Fibroblast of lung (primary cell): ENCODE measurements around the gene ANP32E. TPM values are rescaled to one million over a fixed set of nuclear protein-coding genes. Genes with fewer than 3 reads are reported as not detected.
A peak's percentile ranks its signal among the peaks of the same experiment; 100 is the strongest.
"Not testable (repeated sequence)": the region's sequence is repeated elsewhere in the genome, so short reads cannot be mapped to it uniquely, and the experiment has no call there.

ENCODE experiments used
- DNase-seq, 2 donors: peaks; one replicate each; pipeline versions ENCODE4 v3.0.0 to v3.0.0-alpha.2; 2010; ENCODE audit warnings: low read depth in 2 of 2
- H2AFZ ChIP-seq: 2 replicates; pipeline ENCODE4 v1.5.1; 2012; ENCODE audit warnings: low read length, control low read depth, inconsistent platforms
- H3K27ac ChIP-seq: 2 replicates; pipeline ENCODE4 v1.5.1; 2011; ENCODE audit warnings: low read length, control low read depth; ENCODE audit not compliant: insufficient read depth
- H3K27me3 ChIP-seq: 2 replicates; pipeline ENCODE4 v1.5.1; 2011; ENCODE audit warnings: mild to moderate bottlenecking, low read length; ENCODE audit not compliant: control insufficient read depth, insufficient read depth
- H3K36me3 ChIP-seq: 2 replicates; pipeline ENCODE4 v1.5.1; 2011; ENCODE audit warnings: low read length; ENCODE audit not compliant: control insufficient read depth, insufficient read depth
- H3K4me1 ChIP-seq: 2 replicates; pipeline ENCODE4 v1.5.1; 2011; ENCODE audit warnings: low read length; ENCODE audit not compliant: control insufficient read depth, insufficient read depth; ENCODE audit errors: extremely low read depth
- H3K4me2 ChIP-seq: 2 replicates; pipeline ENCODE4 v1.5.1; 2011; ENCODE audit warnings: low read length, control low read depth; ENCODE audit not compliant: insufficient read depth; ENCODE audit errors: extremely low read depth
- H3K4me3 ChIP-seq, 4 experiments: fragments of 200-600 bp in 1 of 4; sonication (generic) in 1 of 4; replicated peaks in 1 of 4; 2 replicates each; pipeline ENCODE4 v1.5.1; 2011 to 2016; ENCODE audit warnings: low read length in 4 of 4, low read depth in 3 of 4, mild to moderate bottlenecking in 3 of 4, control low read depth in 2 of 4, inconsistent platforms in 1 of 4, mixed read lengths in 1 of 4; ENCODE audit not compliant: insufficient read depth in 1 of 4; ENCODE audit errors: control extremely low read depth in 1 of 4
- H3K79me2 ChIP-seq: 2 replicates; pipeline ENCODE4 v1.5.1; 2012; ENCODE audit warnings: mild to moderate bottlenecking, low read length, inconsistent platforms; ENCODE audit not compliant: control insufficient read depth, insufficient read depth
- H3K9ac ChIP-seq: 2 replicates; pipeline ENCODE4 v1.5.1; 2011; ENCODE audit warnings: mild to moderate bottlenecking, low read length, control low read depth; ENCODE audit not compliant: insufficient read depth
- H3K9me3 ChIP-seq: 2 replicates; pipeline ENCODE4 v1.5.1; 2012; ENCODE audit warnings: low read depth, low read length; ENCODE audit not compliant: control insufficient read depth, insufficient read depth
- H4K20me1 ChIP-seq: 2 replicates; pipeline ENCODE4 v1.5.1; 2011; ENCODE audit warnings: low read length; ENCODE audit not compliant: control insufficient read depth, insufficient read depth; ENCODE audit errors: extremely low read depth
- EZH2 ChIP-seq: IDR thresholded peaks from 2 replicates; pipeline ENCODE4 v1.5.1; 2012; ENCODE audit warnings: low read length, control low read depth, mild to moderate bottlenecking; ENCODE audit errors: missing control alignments
- polyA plus RNA-seq, 2 donors: library from polyadenylated mRNA; depleted of rRNA in 1 of 2; stranded (reverse) in 1 of 2; unstranded in 1 of 2; fragments of >200 nt; gene quantifications; 2 replicates each; pipeline ENCODE4 v1.2.1, GENCODE V29; 2011 to 2012; ENCODE audit warnings: missing spikeins in 1 of 2
- total RNA-seq: library from RNA; depleted of rRNA; stranded (reverse); fragments of >200 nt; gene quantifications from 2 replicates; pipeline ENCODE4 v1.2.1, GENCODE V29; 2014
- TF ChIP-seq, protein P1 (sequence below), 2 donors: IDR thresholded peaks in 1 of 2; conservative IDR thresholded peaks in 1 of 2; 1 replicate in 1 of 2; 2 replicates in 1 of 2; pipeline ENCODE4 v1.5.1; 2011 to 2012; ENCODE audit warnings: low read length in 2 of 2, control low read depth in 1 of 2, inconsistent platforms in 1 of 2, low read depth in 1 of 2, mild to moderate bottlenecking in 1 of 2

The ANP32E gene
- total and polyA plus RNA-seq, 2 donors (not counting 1 experiment from before 2014, with no cell fraction given) = 22.4 to 24.6 TPM

DNA sequence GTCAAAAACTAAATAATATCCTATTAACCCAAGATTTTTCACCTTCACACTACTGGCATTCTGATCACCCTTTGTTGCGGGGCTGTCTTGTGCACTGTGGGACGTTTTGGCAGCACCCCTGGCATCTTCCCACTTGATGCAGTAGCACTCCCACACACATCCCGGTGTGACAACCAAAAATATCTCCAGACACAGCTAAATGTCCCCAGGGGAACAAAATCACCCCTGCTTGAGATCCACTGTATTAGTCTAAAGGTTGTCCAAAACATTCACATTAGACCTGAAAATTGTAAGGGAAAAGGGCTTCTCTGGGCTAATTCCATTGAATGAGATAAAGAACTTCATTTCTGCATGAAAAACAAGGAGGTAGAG lies 48.4 kb downstream of the ANP32E start:
- no peak overlapping the region for H3K9ac ChIP-seq
- H3K79me2 ChIP-seq = no peaks in the 10 kb centered on the region
- no peak overlapping the region for H3K4me3 ChIP-seq
- H3K27me3 ChIP-seq = no peaks in the 10 kb centered on the region
- H3K27ac ChIP-seq = no peak overlapping the region
- peak overlapping the region; percentile 61 for H2AFZ ChIP-seq
- no peak for DNase-seq
- H4K20me1 ChIP-seq = no peaks in the 10 kb centered on the region
- no peak overlapping the region for H3K4me2 ChIP-seq
- no peaks in the 10 kb centered on the region for H3K36me3 ChIP-seq
- H3K9me3 ChIP-seq = no peaks in the 10 kb centered on the region
- peaks cover 9% of the 10 kb centered on the region for H3K4me1 ChIP-seq
- TF ChIP-seq, protein P1, sequence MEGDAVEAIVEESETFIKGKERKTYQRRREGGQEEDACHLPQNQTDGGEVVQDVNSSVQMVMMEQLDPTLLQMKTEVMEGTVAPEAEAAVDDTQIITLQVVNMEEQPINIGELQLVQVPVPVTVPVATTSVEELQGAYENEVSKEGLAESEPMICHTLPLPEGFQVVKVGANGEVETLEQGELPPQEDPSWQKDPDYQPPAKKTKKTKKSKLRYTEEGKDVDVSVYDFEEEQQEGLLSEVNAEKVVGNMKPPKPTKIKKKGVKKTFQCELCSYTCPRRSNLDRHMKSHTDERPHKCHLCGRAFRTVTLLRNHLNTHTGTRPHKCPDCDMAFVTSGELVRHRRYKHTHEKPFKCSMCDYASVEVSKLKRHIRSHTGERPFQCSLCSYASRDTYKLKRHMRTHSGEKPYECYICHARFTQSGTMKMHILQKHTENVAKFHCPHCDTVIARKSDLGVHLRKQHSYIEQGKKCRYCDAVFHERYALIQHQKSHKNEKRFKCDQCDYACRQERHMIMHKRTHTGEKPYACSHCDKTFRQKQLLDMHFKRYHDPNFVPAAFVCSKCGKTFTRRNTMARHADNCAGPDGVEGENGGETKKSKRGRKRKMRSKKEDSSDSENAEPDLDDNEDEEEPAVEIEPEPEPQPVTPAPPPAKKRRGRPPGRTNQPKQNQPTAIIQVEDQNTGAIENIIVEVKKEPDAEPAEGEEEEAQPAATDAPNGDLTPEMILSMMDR (conservative IDR thresholded peaks at IDR 0.05 in 1 of 2, IDR thresholded peaks at IDR 0.05 in 1 of 2; ENCODE audit: low read depth in 1 of 2, low read length in 2 of 2) = no peak
- no peak for TF ChIP-seq EZH2

DNA sequence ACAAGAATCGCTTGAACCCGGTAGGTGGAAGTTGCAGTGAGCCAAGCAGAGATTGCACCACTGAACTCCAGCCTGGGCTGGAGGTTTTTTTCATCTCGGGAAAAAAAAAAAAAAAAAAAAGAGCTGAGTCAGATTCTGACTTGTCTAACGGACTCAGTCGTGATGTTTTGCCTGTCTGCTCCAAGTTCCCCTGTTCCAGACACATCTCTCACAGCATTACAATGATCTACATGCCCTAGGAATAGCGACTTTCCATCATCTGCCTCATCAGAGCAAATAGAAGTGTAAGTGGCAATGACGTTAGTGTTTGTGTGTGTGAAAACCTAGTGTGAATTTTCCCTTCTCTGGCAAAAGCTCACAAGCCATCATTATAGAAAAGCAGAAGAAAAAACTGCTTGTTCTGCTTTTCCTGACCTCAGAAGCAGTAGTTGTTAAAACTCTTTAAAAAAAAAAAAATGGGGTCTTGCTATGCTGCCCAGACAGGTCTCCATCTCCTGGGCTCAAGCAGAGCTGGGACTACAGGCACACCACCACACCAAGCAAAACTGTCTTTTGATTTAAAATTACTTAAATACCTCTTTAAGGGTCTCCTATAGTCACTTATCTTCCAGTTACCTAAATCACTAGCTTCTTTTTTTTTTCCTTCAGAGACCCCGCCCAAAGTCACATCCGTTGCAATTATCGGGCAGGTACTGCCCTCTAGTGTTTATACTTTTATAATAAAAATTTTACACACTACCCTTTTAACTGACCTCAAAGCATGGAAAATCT lies 48.9 kb downstream of the ANP32E start:
- peak overlapping the region in 2 of 4 experiments; percentile 13 to 33 for H3K4me3 ChIP-seq

DNA sequence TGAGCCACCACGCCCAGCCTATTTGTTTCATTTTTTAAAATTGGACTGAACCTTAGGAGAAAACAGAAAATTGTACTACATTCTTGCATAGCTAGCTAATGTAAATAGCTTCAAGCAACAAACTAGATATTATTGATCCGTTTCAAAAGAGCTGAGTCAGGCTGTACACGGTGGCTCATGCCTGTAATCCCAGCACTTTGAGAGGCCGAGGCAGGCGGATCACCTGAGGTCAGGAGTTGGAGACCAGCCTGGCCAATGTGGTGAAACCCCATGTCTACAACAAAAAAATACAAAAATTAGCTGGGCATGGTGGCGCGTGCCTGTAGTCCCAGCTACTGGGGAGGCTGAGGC lies 49.5 kb downstream of the ANP32E start:
- not testable (repeated sequence) for H3K79me2 ChIP-seq, H3K27ac ChIP-seq, DNase-seq, H3K27me3 ChIP-seq, H3K4me2 ChIP-seq, H3K4me1 ChIP-seq, H4K20me1 ChIP-seq, H3K9me3 ChIP-seq, H3K4me3 ChIP-seq, H3K9ac ChIP-seq, H3K36me3 ChIP-seq, H2AFZ ChIP-seq

More for the DNA sequence above, 48.9 kb downstream of the ANP32E start:
- no peaks in the 10 kb centered on the region for H4K20me1 ChIP-seq
- no peaks in the 10 kb centered on the region for H3K36me3 ChIP-seq
- no peaks in the 10 kb centered on the region for H3K79me2 ChIP-seq
- TF ChIP-seq EZH2 = no peak
- TF ChIP-seq, protein P1 (conservative IDR thresholded peaks at IDR 0.05 in 1 of 2, IDR thresholded peaks at IDR 0.05 in 1 of 2; ENCODE audit: low read depth in 1 of 2, low read length in 2 of 2) = peak in 1 of 2 donors; percentile 31
- peak; percentile 55 to 81 for DNase-seq
- H3K4me1 ChIP-seq = peaks cover 7% of the 10 kb centered on the region
- peak overlapping the region; percentile 63 for H3K27ac ChIP-seq
- no peaks in the 10 kb centered on the region for H3K9me3 ChIP-seq
- H3K27me3 ChIP-seq = no peaks in the 10 kb centered on the region
- H3K4me2 ChIP-seq = peak overlapping the region; percentile 73
- H2AFZ ChIP-seq = peak overlapping the region; percentile 90
- H3K9ac ChIP-seq = no peak overlapping the region
